ENCODE data around the gene ODF4.
"Not testable (repeated sequence)": the region's sequence is repeated elsewhere in the genome, so short reads cannot be mapped to it uniquely, and the experiment has no call there.

ODF4 gene

GRCh38 chr17:8369944-8370343 is 30.3 kb downstream of the ODF4 start:
- DNase-seq (ENCODE audit: low spot score): no peak

GRCh38 chr17:8371786-8372185 is 32.1 kb downstream of the ODF4 start:
- DNase-seq (ENCODE audit: low spot score): no peak

- no peak for DNase-seq (ENCODE audit: low spot score)
Observed at GRCh38 chr17:8372422-8372821, 32.8 kb downstream of the ODF4 start.

- DNase-seq (ENCODE audit: low spot score): not testable (repeated sequence)
Observed at GRCh38 chr17:8373856-8374255, 34.2 kb downstream of the ODF4 start.

- DNase-seq (ENCODE audit: low spot score): peak; percentile 38
Observed at GRCh38 chr17:8375738-8376259, 36.2 kb downstream of the ODF4 start.

- DNase-seq (ENCODE audit: low spot score): peak; percentile 90
Observed at GRCh38 chr17:8376271-8377067, 36.8 kb downstream of the ODF4 start, which contains the start of gene KRABD2. TSS of gene KRABD2 (minus strand) at chr17:8376704.

GRCh38 chr17:8377422-8377821 is 37.8 kb downstream of the ODF4 start:
- DNase-seq (ENCODE audit: low spot score): no peak

GRCh38 chr17:8378117-8378516 is 38.5 kb downstream of the ODF4 start:
- DNase-seq (ENCODE audit: low spot score): not testable (repeated sequence)

GRCh38 chr17:8380049-8380448 is 40.4 kb downstream of the ODF4 start:
- no peak for DNase-seq (ENCODE audit: low spot score)

GRCh38 chr17:8382052-8382879 is 42.6 kb downstream of the ODF4 start:
- DNase-seq (ENCODE audit: low spot score): no peak

GRCh38 chr17:8382880-8383142 is 43.2 kb downstream of the ODF4 start:
- no peak for DNase-seq (ENCODE audit: low spot score)

GRCh38 chr17:8383143-8383822 is 43.6 kb downstream of the ODF4 start, which contains the start of gene RPL26:
TSS of gene RPL26 (minus strand) at chr17:8383193. CDS start at chr17:8382310, 883 bp downstream.
- peak; percentile 83 for DNase-seq (ENCODE audit: low spot score)

GRCh38 chr17:8384801-8385378 is 45.2 kb downstream of the ODF4 start:
- no peak for DNase-seq (ENCODE audit: low spot score)

GRCh38 chr17:8386841-8387240 is 47.2 kb downstream of the ODF4 start:
- DNase-seq (ENCODE audit: low spot score): no peak

GRCh38 chr17:8387914-8388651 is 48.4 kb downstream of the ODF4 start:
- no peak for DNase-seq (ENCODE audit: low spot score)

GRCh38 chr17:8391711-8392110 is 52.1 kb downstream of the ODF4 start:
- DNase-seq (ENCODE audit: low spot score): no peak

GRCh38 chr17:8392274-8392673 is 52.6 kb downstream of the ODF4 start:
- no peak for DNase-seq (ENCODE audit: low spot score)

GRCh38 chr17:8392674-8393469 is 53.2 kb downstream of the ODF4 start:
- DNase-seq (ENCODE audit: low spot score): no peak

- no peak for DNase-seq (ENCODE audit: low spot score)
Observed at GRCh38 chr17:8393470-8394231, 54.0 kb downstream of the ODF4 start.

GRCh38 chr17:8394497-8394896 is 54.9 kb downstream of the ODF4 start:
- DNase-seq (ENCODE audit: low spot score): not testable (repeated sequence)

Data from HuH-7.5 (cell line).